Stimulated activated CD8-positive, alpha-beta memory T cell treated with anti-CD3 and anti-CD28 coated beads, Interleukin-7, amount 100 ng/mL, for 4 hours (primary cell): Measurements from ENCODE around the gene USPL1.
"Not testable (repeated sequence)": the region's sequence is repeated elsewhere in the genome, so short reads cannot be mapped to it uniquely, and the experiment has no call there.

Source experiments
- DNase-seq, 2 donors: peaks; one replicate each; pipeline ENCODE4 v3.0.0-alpha.2; 2020; ENCODE audit warnings: low read depth in 2 of 2

The USPL1 gene

GRCh38 chr13:30617315-30618185 is at the start of gene USPL1:
Gene USPL1 (plus strand): TSS chr13:30617920. CDS start chr13:30621141, 3,221 bp downstream.
- DNase-seq = peak; percentile 97 to 99

GRCh38 chr13:30569901-30570576 is 47.7 kb upstream of the USPL1 start:
- no peak for DNase-seq

- no peak for DNase-seq
Observed at GRCh38 chr13:30570691-30571090, 47.0 kb upstream of the USPL1 start.

GRCh38 chr13:30572859-30573275 is 44.9 kb upstream of the USPL1 start:
- no peak for DNase-seq

- DNase-seq = peak; percentile 17 to 31
Observed at GRCh38 chr13:30576528-30576927, 41.2 kb upstream of the USPL1 start.

DNA sequence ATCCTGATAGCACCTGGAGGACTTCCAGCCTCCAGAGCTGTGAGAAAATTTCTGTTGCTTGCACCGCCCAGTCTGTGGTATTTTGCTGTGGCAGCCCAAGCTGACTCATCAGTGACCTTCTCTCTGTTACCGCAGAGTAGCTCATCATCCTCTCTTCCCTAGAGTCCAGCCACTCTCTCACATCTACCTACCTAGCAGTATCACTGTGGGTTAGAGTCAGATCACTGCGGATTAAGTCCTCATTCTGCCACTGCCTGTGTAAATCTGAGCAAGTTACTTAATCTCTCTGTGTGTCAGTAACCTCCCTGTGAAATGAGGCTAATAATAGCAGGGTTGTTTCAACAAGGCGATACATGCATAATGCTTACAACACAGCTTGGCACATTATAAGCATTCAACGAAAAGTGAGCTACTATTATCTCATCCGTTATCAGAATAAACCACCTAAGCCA is 40.3 kb upstream of the USPL1 start:
- peak; percentile 31 to 32 for DNase-seq

- no peak for DNase-seq
Observed at GRCh38 chr13:30580852-30581502, 36.7 kb upstream of the USPL1 start.

- no peak for DNase-seq
Observed at GRCh38 chr13:30581582-30581981, 36.1 kb upstream of the USPL1 start.

GRCh38 chr13:30584051-30584731 is 33.5 kb upstream of the USPL1 start:
- no peak for DNase-seq

DNA sequence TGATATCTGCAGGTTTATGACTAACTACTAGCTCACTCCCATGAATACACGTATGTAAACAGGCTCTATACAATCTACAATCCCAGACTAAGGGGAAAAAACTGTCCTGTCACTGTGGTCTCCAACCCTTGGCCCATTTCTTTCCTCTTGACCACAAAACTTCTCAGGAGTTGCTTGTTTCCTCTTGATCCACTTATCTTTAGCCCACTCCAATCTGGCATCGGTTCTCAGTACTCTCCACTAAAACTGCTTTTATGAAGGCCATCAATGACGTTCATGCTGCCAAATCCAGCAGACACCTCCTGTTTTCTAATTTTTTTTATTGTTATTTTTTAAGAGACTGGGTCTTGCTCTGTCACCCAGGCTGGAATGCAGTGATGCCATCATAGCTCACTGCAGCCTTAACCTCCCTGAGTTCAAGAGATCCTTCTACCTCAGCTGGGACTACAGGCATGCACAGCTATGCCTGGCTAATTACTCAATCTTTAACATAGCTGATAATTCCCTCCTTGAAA is 31.9 kb upstream of the USPL1 start:
- DNase-seq = no peak

GRCh38 chr13:30587231-30587630 is 30.5 kb upstream of the USPL1 start:
- DNase-seq = no peak

- DNase-seq = no peak
Observed at GRCh38 chr13:30587739-30588138, 30.0 kb upstream of the USPL1 start.

GRCh38 chr13:30593001-30593400 is 24.7 kb upstream of the USPL1 start:
- no peak for DNase-seq

DNA sequence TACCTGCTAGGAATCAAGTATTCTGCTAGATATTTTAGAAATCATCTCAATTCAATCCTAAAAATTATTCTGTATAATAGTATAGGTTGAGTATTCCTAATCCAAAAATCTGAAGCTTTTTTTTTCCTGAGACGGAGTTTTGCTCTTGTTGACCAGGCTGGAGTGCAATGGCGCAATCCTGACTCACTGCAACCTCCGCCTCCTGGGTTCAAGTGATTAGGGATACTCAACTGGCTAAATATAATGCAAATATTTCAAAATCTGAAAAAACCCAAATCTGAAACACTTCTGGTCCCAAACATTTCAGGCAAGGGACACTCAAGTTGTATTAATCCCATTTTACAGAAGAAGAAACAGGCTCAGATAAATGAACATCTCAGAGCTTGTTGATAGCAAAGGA is 17.2 kb upstream of the USPL1 start:
- DNase-seq = no peak

- no peak for DNase-seq
Observed at GRCh38 chr13:30601836-30602235, 15.9 kb upstream of the USPL1 start.

DNA sequence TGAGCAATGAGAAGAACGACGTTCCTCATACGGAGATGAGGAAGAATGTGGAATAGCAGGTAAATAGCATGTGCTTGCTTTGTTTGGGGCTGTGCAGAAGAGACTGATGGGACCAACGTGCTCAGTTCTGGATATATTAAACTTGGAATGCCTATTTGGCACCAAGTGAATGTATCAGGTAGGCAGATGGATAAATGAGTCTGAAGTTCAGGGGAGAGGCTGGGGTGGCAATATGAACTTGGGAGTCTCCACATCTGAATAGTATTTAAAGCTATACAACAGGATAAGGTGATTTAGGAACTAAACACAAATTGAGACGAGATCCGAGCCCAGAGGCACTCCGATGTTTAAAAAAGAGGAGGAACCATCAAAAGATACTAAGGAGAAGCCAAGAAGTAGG is 12.7 kb upstream of the USPL1 start:
- no peak for DNase-seq

- not testable (repeated sequence) for DNase-seq
Observed at GRCh38 chr13:30607186-30607585, 10.5 kb upstream of the USPL1 start.

- DNase-seq = peak; percentile 47 to 56
Observed at GRCh38 chr13:30607908-30608307, 9.8 kb upstream of the USPL1 start.

- no peak for DNase-seq
Observed at GRCh38 chr13:30608364-30608763, 9.4 kb upstream of the USPL1 start.

- DNase-seq = no peak
Observed at GRCh38 chr13:30610311-30610710, 7.4 kb upstream of the USPL1 start.

GRCh38 chr13:30615481-30615865 is 2.2 kb upstream of the USPL1 start:
- no peak for DNase-seq
